ENCODE results near the gene MAP3K14. TPM values are rescaled to one million over a fixed set of nuclear protein-coding genes. Genes with fewer than 3 reads are reported as not detected.

Gene MAP3K14
- total and polyA plus RNA-seq, 10 of the 15 experiments (the other 5 are each of a cell fraction or from before 2014, with no cell fraction given), result 2.1 to 33.3 (median 19.7) TPM

- TF ChIP-seq SPI1 (IDR thresholded peaks at IDR 0.05; ENCODE audit: borderline replicate concordance, insufficient read depth, low read depth, low read length) (no peak), ZNF384 (IDR thresholded peaks at IDR 0.05; ENCODE audit: borderline replicate concordance, low read depth, low read length) (peak; percentile 94), MTA3 (IDR thresholded peaks at IDR 0.05; ENCODE audit: borderline replicate concordance, low read length) (peak; percentile 87; the same call in 1 of the 2 replicates), SP1 (IDR thresholded peaks at IDR 0.05; ENCODE audit: low read depth, low read length) (no peak), NKRF (conservative IDR thresholded peaks at IDR 0.05) (0 out of 2 replicates have a peak, but pooled peaks have one; percentile 18), RUNX3 (IDR thresholded peaks at IDR 0.05; ENCODE audit: low read length) (peak; percentile 66), MTA2 (IDR thresholded peaks at IDR 0.05; ENCODE audit: low read depth) (no peak; the same call in 1 of the 2 replicates), IKZF1 (conservative IDR thresholded peaks at IDR 0.05) (peak; percentile 31), IKZF2 (IDR thresholded peaks at IDR 0.05) (peak; percentile 39 to 54; a peak in 3 of 4 replicates), PML (IDR thresholded peaks at IDR 0.05; ENCODE audit: low read length) (peak; percentile 76; the same call in 1 of the 2 replicates), BCL11A (IDR thresholded peaks at IDR 0.05; ENCODE audit: low read depth, low read length) (0 out of 2 replicates have a peak, but pooled peaks have one; percentile 11), SMAD5 (IDR thresholded peaks at IDR 0.05; ENCODE audit: low read depth) (no peak), BACH1 (IDR thresholded peaks at IDR 0.05; ENCODE audit: borderline replicate concordance) (no peak; the same call in 1 of the 2 replicates), KLF5 (IDR thresholded peaks at IDR 0.05; ENCODE audit: partially characterized antibody) (no peak), LARP7 (IDR thresholded peaks at IDR 0.05) (peak; percentile 35; the same call in 1 of the 2 replicates), ESRRA (IDR thresholded peaks at IDR 0.05; ENCODE audit: low read length) (no peak), FOXM1 (IDR thresholded peaks at IDR 0.05; ENCODE audit: low read depth, low read length) (peak; percentile 43; the same call in 1 of the 2 replicates)
These were observed 4.9 kb downstream of the MAP3K14 start (continued) for GRCh38 chr17:45311760-45312476.

Measured in GM12878 (cell line).